GM12878 (cell line): Measurements from ENCODE around the gene CD55. TPM values are rescaled to one million over a fixed set of nuclear protein-coding genes. Genes with fewer than 3 reads are reported as not detected.

Experiments used
- ATAC-seq: fragments of 200-7000 bp; cut with Tn5 transposase; 3 replicates; pipeline ENCODE4 v1.9.1; 2020; ENCODE audit warnings: mild to moderate bottlenecking, moderate library complexity
- BruUV-seq: library from RNA; stranded (reverse); fragments of 400-500 nt; replicated peaks from 2 replicates; lab custom pipeline; 2021; lab: Mats Ljungman, UMichigan
- CTCF ChIA-PET: fragments of 300-600 bp; sonication (Branson Sonifier 250); formaldehyde crosslinking; extraction: SDS; loops from one replicate; lab custom pipeline; 2021; ENCODE audit warnings: inconsistent platforms; lab: Yijun Ruan, JAX
- POLR2A ChIA-PET: fragments of 350-600 bp; formaldehyde crosslinking; extraction: SDS; loops from one replicate; lab custom pipeline; 2021; ENCODE audit warnings: inconsistent platforms; lab: Charles Lee
- RAD21 ChIA-PET: fragments of 300-600 bp; sonication (Branson Sonifier 250); formaldehyde crosslinking; loops from one replicate; lab custom pipeline; 2023; ENCODE audit warnings: antibody characterized with exemption; ENCODE audit not compliant: unreplicated experiment; lab: Charles Lee
- SMC1A ChIA-PET: fragments of 300-600 bp; sonication (Branson Sonifier 250); formaldehyde crosslinking; loops from one replicate; lab custom pipeline; 2023; ENCODE audit not compliant: unreplicated experiment, uncharacterized antibody; lab: Charles Lee
- DNase-seq: peaks from one replicate; pipeline ENCODE4 v3.0.0-alpha.2; 2011; ENCODE audit warnings: low read depth, low spot score
- FAIRE-seq: peaks from 3 replicates; lab custom pipeline; 2011; peaks lifted over from hg19 to GRCh38; lab: Jason Lieb, UNC
- H2AFZ ChIP-seq: 2 replicates; pipeline ENCODE4 v1.6.0; 2011; ENCODE audit warnings: low read depth, low read length, control low read depth; ENCODE audit not compliant: control insufficient read depth
- H3K27ac ChIP-seq: 2 replicates; pipeline ENCODE4 v1.5.1; 2011; ENCODE audit warnings: control low read depth; ENCODE audit not compliant: control insufficient read depth, insufficient read depth
- H3K27me3 ChIP-seq, 2 experiments: replicated peaks in 1 of 2; 2 replicates each; pipeline versions ENCODE4 v1.6.0 to v1.6.1; 2011; ENCODE audit warnings: low read length in 1 of 2; ENCODE audit not compliant: control insufficient read depth in 2 of 2, insufficient read depth in 2 of 2
- H3K36me3 ChIP-seq, 2 experiments: 2 replicates each; pipeline ENCODE4 v1.5.1; 2011; ENCODE audit warnings: low read length in 1 of 2; ENCODE audit not compliant: control insufficient read depth in 2 of 2, insufficient read depth in 2 of 2
- H3K4me1 ChIP-seq: 2 replicates; pipeline ENCODE4 v1.6.1; 2011; ENCODE audit warnings: mild to moderate bottlenecking, low read length, moderate library complexity, mixed read lengths; ENCODE audit not compliant: control insufficient read depth, insufficient read depth
- H3K4me2 ChIP-seq: 2 replicates; pipeline ENCODE4 v1.6.0; 2011; ENCODE audit warnings: control low read depth; ENCODE audit not compliant: control insufficient read depth, insufficient read depth
- H3K4me3 ChIP-seq: fragments of 200-600 bp; sonication (generic); 2 replicates; pipeline ENCODE4 v1.5.1; 2016
- H3K79me2 ChIP-seq: 2 replicates; pipeline ENCODE4 v1.6.0; 2011; ENCODE audit warnings: low read length; ENCODE audit not compliant: control insufficient read depth, insufficient read depth
- H3K9ac ChIP-seq: 2 replicates; pipeline ENCODE4 v1.8.0; 2011; ENCODE audit warnings: low read length, control low read depth, mixed read lengths; ENCODE audit not compliant: control insufficient read depth, insufficient read depth
- H3K9me3 ChIP-seq: replicated peaks from 3 replicates; pipeline ENCODE4 v1.5.1; 2011; ENCODE audit warnings: mild to moderate bottlenecking, low read length; ENCODE audit not compliant: control insufficient read depth, insufficient read depth
- H4K20me1 ChIP-seq: 2 replicates; pipeline ENCODE4 v1.6.0; 2011; ENCODE audit not compliant: control insufficient read depth, insufficient read depth
- MXI1 ChIP-seq: fragments of 150-350 bp; IDR thresholded peaks from 2 replicates; pipeline ENCODE4 v1.6.1; 2011; ENCODE audit warnings: low read depth, mild to moderate bottlenecking, inconsistent platforms, low read length, improper control_type of control experiment
- PAX5 ChIP-seq: IDR thresholded peaks from 2 replicates; pipeline ENCODE4 v1.6.1; 2011; ENCODE audit warnings: low read depth, low read length, borderline replicate concordance
- PML ChIP-seq: IDR thresholded peaks from 2 replicates; pipeline ENCODE4 v1.6.1; 2012; ENCODE audit warnings: low read length, inconsistent platforms
- RELA ChIP-seq: fragments of 450-650 bp; IDR thresholded peaks from 2 replicates; pipeline ENCODE4 v1.8.0; 2014; ENCODE audit warnings: borderline replicate concordance; ENCODE audit not compliant: partially characterized antibody
- SP1 ChIP-seq: IDR thresholded peaks from one replicate; pipeline ENCODE4 v1.6.1; 2011; ENCODE audit warnings: low read depth, low read length
- ZNF207 ChIP-seq: fragments of 450-650 bp; IDR thresholded peaks from 2 replicates; pipeline ENCODE4 v1.6.1; 2014; ENCODE audit warnings: antibody characterized with exemption, mild to moderate bottlenecking, borderline replicate concordance
- WGBS: methylation state at CpG from one replicate; pipeline ENCODE4 v1.1.6; 2016; ENCODE audit warnings: low lambda C conversion rate; ENCODE audit not compliant: insufficient replicate concordance, insufficient coverage; ENCODE audit errors: missing lambda C conversion rate; 5-methylcytosine and 5-hydroxymethylcytosine counted together
- in situ Hi-C: fragments of 300-500 bp; cut with MboI; formaldehyde crosslinking; loops from 9 replicates; pipeline ENCODE4 v1.14.3; 2018; ENCODE audit warnings: mixed read lengths
- intact Hi-C: fragments of 100-400 bp; cut with micrococcal nuclease; formaldehyde crosslinking; loops from one replicate; pipeline ENCODE4 v1.14.2; 2022; ENCODE audit not compliant: unreplicated experiment
- polyA plus RNA-seq, 11 experiments: library from polyadenylated mRNA; depleted of rRNA in 4 of 11; unstranded in 6 of 11; stranded (reverse) in 5 of 11; fragments of >200 nt; fragmentation: Nextera tagmentation in 4 of 11; fragmentation: Illumina TruSeq in 1 of 11; extraction: Ambion mirVana in 4 of 11; extraction: Trizol in 1 of 11; gene quantifications; 1 replicate in 1 of 11; 2 replicates in 10 of 11; pipeline versions ENCODE4 v1.2.1 to v1.2.3, GENCODE V29; 2011 to 2016; ENCODE audit warnings: inconsistent platforms in 2 of 11, missing spikeins in 2 of 11, low read depth in 1 of 11
- total RNA-seq, 4 experiments: library from RNA; depleted of rRNA in 3 of 4; stranded (reverse); fragments of >200 nt in 3 of 4; fragmentation: Illumina TruSeq in 1 of 4; extraction: Trizol in 1 of 4; gene quantifications; 2 replicates each; pipeline versions ENCODE4 v1.2.1 to v1.2.3, GENCODE V29; 2013 to 2021
- TF ChIP-seq, protein P1 (sequence below), 3 experiments: IDR thresholded peaks in 2 of 3; conservative IDR thresholded peaks in 1 of 3; 2 replicates each; pipeline ENCODE4 v1.5.1; 2011; ENCODE audit warnings: low read depth in 3 of 3, low read length in 3 of 3, mild to moderate bottlenecking in 3 of 3, control low read depth in 2 of 3, moderate library complexity in 2 of 3, inconsistent platforms in 1 of 3, mixed read lengths in 1 of 3; ENCODE audit not compliant: control insufficient read depth in 2 of 3, insufficient read depth in 1 of 3; ENCODE audit errors: extremely low read depth in 1 of 3
- TF ChIP-seq, protein P2 (sequence below): fragments of 450-650 bp; IDR thresholded peaks from 2 replicates; pipeline ENCODE4 v1.6.1; 2018; ENCODE audit warnings: borderline replicate concordance, mild to moderate bottlenecking; ENCODE audit not compliant: partially characterized antibody

CD55 gene
- total and polyA plus RNA-seq, 10 of the 15 experiments (the other 5 are each of a cell fraction or from before 2014, with no cell fraction given), result 5.2 to 46.5 (median 15.1) TPM

DNA sequence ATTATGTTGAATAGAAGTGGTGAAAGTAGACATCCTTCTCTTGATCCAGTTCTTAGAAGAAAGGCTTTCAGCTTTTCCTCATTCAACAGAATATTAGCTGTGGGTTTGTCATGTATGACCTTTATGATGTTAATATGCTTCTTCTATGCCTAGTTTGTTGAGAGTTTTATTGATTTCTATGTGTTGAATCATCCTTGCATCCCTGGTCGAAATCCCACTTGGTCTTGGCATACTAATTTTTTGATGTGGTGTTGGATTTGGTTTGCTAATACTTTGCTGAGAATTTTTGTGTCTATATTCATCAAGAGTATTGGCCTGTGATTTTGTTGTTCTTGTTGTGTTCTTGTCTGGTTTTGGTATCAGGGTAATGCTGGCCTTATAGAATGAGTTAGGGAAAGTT is 20.9 kb downstream of the CD55 start:
- no peak for TF ChIP-seq MXI1
- TF ChIP-seq PML, result no peak
- TF ChIP-seq SP1, result no peak
- TF ChIP-seq, protein P1, sequence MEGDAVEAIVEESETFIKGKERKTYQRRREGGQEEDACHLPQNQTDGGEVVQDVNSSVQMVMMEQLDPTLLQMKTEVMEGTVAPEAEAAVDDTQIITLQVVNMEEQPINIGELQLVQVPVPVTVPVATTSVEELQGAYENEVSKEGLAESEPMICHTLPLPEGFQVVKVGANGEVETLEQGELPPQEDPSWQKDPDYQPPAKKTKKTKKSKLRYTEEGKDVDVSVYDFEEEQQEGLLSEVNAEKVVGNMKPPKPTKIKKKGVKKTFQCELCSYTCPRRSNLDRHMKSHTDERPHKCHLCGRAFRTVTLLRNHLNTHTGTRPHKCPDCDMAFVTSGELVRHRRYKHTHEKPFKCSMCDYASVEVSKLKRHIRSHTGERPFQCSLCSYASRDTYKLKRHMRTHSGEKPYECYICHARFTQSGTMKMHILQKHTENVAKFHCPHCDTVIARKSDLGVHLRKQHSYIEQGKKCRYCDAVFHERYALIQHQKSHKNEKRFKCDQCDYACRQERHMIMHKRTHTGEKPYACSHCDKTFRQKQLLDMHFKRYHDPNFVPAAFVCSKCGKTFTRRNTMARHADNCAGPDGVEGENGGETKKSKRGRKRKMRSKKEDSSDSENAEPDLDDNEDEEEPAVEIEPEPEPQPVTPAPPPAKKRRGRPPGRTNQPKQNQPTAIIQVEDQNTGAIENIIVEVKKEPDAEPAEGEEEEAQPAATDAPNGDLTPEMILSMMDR (IDR thresholded peaks at IDR 0.05 in 2 of 3, conservative IDR thresholded peaks at IDR 0.05 in 1 of 3; ENCODE audit: control insufficient read depth in 2 of 3, extremely low read depth in 1 of 3, insufficient read depth in 1 of 3, low read depth in 3 of 3, low read length in 3 of 3), result no peak
- TF ChIP-seq, all 136 proteins: peak for 0
- DNase-seq (no peak), FAIRE-seq (no peak), ATAC-seq (no peak)
- H3K4me3 ChIP-seq, result no peak overlapping the region
- no peak overlapping the region for H2AFZ ChIP-seq
- no peaks in the 10 kb centered on the region; the same call in 1 of the 2 replicates for H3K79me2 ChIP-seq
- no peak overlapping the region for H3K4me2 ChIP-seq
- no TSS peak for BruUV-seq
- ChIA-PET POLR2A (no interaction called here), CTCF (interaction anchor here (1.0 kb wide), 1 partner anchor 410 kb away, joined by 3 read pairs; no protein-coding TSS in a partner anchor), SMC1A (interaction anchor here (1.4 to 1.6 kb wide), 2 partner anchors 13 to 20 kb away, joined by 3 to 10 read pairs; no protein-coding TSS in a partner anchor), RAD21 (no interaction called here)
- no peaks in the 10 kb centered on the region; the same call in 1 of the 3 replicates for H3K9me3 ChIP-seq
- H3K36me3 ChIP-seq, result peaks cover 0 to 4% of the 10 kb centered on the region in 2 experiments; a peak in 1 of 4 replicates
- WGBS, result 96% methylated on average over 1 of the region's 1 CpG
- H3K4me1 ChIP-seq, result peaks cover 14% of the 10 kb centered on the region
- intact Hi-C loops, result no loop called here
- H4K20me1 ChIP-seq, result no peaks in the 10 kb centered on the region
- H3K27ac ChIP-seq, result no peak overlapping the region
- H3K9ac ChIP-seq, result no peak overlapping the region
- in situ Hi-C loops, result no loop called here
- no peaks in the 10 kb centered on the region for H3K27me3 ChIP-seq

DNA sequence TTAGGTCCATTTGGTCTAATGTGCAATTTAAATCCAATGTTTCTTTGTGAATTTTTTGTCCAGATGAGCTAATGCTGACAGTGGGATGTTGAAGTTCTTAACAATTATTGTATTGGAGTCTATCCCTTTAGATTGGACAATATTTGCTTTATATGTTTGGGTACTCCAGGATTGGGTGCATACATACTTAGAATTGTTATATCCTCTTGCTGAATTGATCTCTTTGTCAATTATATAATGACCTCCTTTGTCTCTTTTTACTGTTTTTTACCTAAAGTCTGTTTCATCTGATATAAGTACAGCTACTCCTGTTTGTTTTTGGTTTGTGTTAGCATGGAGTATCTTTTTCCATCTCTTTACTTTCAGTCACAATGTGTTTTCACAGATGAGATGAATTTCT is 22.2 kb downstream of the CD55 start:
- POLR2A ChIA-PET, result interaction anchor here (1.2 kb wide), 1 partner anchor 22 kb away, joined by 5 read pairs; the partner anchor contains the start of gene CD55
- in situ Hi-C loops, result no loop called here
- ATAC-seq (no peak), FAIRE-seq (no peak), DNase-seq (no peak)
- SMC1A ChIA-PET, result interaction anchor here (1.0 to 1.6 kb wide), 2 partner anchors 12 to 259 kb away, joined by 3 to 10 read pairs; no protein-coding TSS in a partner anchor
- no peaks in the 10 kb centered on the region for H3K27me3 ChIP-seq
- no peak overlapping the region for H3K4me2 ChIP-seq
- CTCF ChIA-PET, result interaction anchor here (1.0 to 1.2 kb wide), 2 partner anchors 21 to 412 kb away, joined by 3 to 4 read pairs; no protein-coding TSS in a partner anchor
- H4K20me1 ChIP-seq, result no peaks in the 10 kb centered on the region
- peaks cover 0 to 4% of the 10 kb centered on the region in 2 experiments; a peak in 1 of 4 replicates for H3K36me3 ChIP-seq
- no TSS peak for BruUV-seq
- intact Hi-C loops, result no loop called here
- H3K4me3 ChIP-seq, result no peak overlapping the region
- RAD21 ChIA-PET, result interaction anchor here (1.3 kb wide), 1 partner anchor 9 kb away, joined by 3 read pairs; no protein-coding TSS in a partner anchor
- H3K9me3 ChIP-seq, result no peaks in the 10 kb centered on the region; the same call in 1 of the 3 replicates
- H3K4me1 ChIP-seq, result peaks cover 8% of the 10 kb centered on the region
- no peak overlapping the region for H3K9ac ChIP-seq
- no peak overlapping the region for H2AFZ ChIP-seq
- H3K79me2 ChIP-seq, result no peaks in the 10 kb centered on the region; the same call in 1 of the 2 replicates
- no peak overlapping the region for H3K27ac ChIP-seq
- TF ChIP-seq ZNF207, result no peak
- no peak for TF ChIP-seq RELA
- TF ChIP-seq, protein P2, sequence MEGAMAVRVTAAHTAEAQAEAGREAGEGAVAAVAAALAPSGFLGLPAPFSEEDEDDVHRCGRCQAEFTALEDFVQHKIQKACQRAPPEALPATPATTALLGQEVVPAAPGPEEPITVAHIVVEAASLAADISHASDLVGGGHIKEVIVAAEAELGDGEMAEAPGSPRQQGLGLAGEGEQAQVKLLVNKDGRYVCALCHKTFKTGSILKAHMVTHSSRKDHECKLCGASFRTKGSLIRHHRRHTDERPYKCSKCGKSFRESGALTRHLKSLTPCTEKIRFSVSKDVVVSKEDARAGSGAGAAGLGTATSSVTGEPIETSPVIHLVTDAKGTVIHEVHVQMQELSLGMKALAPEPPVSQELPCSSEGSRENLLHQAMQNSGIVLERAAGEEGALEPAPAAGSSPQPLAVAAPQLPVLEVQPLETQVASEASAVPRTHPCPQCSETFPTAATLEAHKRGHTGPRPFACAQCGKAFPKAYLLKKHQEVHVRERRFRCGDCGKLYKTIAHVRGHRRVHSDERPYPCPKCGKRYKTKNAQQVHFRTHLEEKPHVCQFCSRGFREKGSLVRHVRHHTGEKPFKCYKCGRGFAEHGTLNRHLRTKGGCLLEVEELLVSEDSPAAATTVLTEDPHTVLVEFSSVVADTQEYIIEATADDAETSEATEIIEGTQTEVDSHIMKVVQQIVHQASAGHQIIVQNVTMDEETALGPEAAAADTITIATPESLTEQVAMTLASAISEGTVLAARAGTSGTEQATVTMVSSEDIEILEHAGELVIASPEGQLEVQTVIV, result no peak
- TF ChIP-seq PAX5, result no peak
